Glomerular visceral epithelial cell (primary cell): ENCODE data around the gene SMARCE1.
"Not testable (repeated sequence)": the region's sequence is repeated elsewhere in the genome, so short reads cannot be mapped to it uniquely, and the experiment has no call there.

Experiments
- DNase-seq: peaks from one replicate; pipeline ENCODE4 v3.0.0-alpha.2; 2016; ENCODE audit errors: extremely low spot score

Gene SMARCE1

DNA sequence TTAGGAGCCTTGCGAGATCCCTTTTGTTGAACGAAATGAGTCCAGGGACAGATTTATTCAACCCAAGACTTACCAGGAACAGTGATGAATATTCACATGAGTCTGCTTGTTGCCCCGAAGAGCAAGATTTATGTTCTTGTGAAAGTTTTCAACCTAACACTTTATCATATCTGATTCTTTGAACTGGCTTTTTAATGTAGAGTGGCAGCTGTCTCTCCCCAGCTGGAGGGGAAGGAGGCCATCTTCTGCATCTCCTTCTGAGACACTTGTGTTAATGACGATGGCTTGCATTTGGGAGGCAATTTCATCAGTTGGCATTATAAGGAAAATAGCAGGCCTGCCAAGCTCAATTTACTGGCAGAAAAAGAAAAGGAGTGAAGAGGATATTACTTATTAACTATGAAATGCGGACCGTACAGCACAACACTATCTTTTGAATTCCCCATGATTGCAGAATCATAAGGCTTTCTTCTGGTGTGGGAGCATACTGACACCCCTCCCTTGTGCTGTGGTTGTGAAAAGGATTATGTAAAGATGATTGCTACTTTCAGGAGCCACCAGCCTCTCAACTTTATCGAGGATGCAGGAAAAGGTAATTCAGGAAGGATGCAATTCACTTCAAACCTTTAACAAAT lies 35.7 kb downstream of the SMARCE1 start:
- DNase-seq: no peak

DNA sequence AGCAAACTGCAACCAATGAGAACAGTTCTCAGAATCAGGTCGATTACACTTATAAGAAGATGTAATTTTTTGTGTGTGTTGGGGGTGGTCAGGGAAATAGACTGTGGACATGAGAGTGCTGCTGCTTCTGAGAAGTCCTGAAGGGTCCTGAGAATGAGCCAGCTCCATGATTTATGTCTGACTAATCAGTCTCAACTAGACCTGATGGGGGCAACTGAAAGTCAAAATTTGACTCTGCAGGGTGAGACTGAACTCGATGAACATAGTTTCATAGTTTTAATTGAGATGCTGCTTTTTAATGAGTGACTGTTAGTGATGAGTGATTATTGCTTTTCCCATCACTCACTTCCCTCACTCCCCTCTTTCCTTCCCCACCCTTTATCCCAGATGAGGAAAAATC lies 37.3 kb downstream of the SMARCE1 start:
- DNase-seq: no peak

DNA sequence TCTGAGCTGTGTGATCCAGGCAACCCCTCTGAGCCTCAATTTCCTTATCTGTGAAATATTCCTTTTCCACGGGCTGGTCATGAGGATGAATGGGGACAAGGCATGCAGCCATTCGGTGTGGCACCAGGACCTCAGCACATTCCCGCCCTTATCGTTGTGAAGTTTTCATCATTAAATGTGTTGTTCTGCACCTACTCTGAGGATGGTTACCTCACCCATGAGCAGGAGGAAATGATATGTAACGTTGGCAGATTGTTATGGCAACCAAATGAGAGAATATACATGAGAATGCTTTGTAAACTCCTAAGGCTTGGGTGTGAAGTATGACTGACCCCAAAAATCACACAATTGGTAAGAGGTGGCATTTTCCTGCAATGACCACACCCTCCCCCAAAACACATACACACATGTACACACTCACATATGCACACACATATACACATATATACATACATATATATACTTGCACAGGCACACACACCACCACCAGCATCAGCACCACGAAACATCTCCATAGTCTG lies 39.5 kb downstream of the SMARCE1 start:
- no peak for DNase-seq

DNA sequence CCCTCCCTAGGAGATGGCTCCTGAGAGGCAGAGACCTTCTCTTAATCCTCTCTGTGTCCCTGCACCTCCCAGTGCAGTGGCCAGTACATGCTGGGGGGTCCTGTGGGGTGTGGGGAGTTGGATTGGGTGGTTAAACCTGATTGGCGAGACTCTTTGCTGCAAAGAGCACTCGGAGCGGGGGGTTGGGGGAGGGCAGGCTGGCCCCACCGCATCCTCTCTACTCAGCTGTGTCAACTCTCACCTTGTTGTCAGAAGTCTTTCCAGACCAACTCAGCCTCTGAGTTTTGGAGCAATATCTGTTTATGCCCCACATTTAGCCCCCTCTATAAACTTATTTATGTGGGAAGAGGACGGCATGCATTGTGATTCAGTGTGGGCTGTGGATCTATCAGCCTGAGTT lies 40.0 kb downstream of the SMARCE1 start:
- DNase-seq: no peak

DNA sequence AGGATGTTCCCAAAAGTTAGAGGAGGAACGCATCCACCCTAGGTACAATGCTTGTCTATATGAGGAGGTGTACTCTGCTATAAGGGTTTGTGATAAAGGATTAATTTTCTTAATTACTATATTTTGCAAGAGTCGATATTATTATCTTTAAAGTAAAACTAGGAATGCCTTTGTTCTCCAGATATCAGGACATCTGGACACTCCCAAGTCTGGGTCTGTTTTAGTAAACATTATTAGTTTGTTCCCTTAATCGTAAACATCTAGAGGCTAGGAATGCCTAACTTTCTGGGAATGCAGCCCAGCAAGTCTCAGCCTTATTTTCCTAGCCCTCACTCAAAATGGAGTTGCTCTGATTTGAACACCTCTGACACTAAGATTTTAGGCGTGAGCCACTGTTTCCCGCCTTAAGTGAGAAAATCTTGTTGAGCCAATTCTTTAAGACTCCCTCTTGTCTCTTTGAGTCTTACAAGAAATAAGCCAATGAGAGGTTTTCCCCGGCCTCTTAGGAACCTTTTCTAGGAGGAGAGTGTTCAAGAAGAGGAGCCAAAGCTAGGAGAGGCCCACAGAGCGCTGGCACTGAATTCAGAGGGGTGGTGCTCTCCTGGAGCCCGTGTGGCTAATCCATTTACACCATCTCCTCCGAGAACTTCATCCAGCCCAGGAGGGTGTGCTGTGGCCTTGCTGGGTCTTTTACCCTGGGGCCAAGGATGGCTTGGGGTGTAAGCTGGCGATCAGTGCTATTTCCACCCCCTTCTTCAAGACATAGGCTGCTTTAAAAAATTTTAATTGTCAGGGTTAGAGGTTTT lies 40.9 kb downstream of the SMARCE1 start:
- DNase-seq: no peak

DNA sequence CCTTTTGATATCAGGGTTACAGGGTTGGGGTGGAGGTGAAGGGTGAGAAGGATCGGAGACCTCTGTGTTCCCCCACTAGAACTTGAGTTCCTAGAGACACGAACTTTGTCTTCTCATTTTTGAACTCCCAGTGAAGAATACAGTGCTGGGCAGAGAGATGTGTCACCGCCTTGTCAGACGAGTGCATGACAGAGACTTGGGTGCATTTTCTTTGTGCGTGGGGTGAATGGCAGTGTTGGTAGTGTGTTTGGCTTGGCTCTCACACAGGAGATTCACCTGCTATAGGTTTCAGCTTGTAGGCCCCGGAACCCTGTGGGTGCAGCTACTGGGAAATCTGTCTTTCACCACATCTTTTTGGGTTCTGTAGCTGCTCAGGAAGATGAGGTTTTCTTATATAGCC lies 42.3 kb downstream of the SMARCE1 start:
- DNase-seq: no peak

DNA sequence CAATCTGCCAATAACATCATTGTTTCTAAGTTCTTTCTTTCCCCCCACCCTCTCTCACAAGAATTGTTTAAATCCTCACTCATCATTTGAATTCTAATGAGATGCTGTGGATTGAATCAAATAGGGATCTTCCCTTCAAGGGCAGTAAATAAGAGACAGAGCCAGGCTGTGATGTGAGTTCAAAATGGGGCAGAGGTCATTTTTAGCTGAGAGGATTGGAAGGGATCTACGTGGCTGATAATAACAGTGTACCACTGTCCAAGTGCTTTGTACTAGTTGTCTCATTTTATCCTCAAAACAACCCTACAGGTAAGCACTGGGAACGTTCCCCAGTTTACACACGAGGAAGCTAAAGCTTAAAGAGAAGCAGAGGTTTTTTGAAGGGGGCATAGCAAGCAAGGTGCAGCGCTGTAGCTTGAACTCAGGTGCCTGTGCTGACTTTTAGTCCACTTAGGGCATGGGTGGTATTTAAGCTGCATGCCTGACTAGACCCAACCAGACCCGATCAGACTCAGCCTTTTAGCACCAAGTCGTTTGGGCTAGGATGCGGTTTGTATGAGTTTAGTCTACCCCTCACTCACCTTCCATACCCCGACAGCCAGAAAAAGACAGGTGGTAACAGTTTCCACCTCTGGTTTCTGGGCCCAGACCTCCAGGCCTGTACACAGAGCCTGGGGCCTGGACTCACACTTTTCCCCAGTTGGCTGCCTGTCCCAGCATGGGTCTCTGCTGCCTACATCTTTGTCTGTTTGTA lies 43.1 kb downstream of the SMARCE1 start:
- no peak for DNase-seq

DNA sequence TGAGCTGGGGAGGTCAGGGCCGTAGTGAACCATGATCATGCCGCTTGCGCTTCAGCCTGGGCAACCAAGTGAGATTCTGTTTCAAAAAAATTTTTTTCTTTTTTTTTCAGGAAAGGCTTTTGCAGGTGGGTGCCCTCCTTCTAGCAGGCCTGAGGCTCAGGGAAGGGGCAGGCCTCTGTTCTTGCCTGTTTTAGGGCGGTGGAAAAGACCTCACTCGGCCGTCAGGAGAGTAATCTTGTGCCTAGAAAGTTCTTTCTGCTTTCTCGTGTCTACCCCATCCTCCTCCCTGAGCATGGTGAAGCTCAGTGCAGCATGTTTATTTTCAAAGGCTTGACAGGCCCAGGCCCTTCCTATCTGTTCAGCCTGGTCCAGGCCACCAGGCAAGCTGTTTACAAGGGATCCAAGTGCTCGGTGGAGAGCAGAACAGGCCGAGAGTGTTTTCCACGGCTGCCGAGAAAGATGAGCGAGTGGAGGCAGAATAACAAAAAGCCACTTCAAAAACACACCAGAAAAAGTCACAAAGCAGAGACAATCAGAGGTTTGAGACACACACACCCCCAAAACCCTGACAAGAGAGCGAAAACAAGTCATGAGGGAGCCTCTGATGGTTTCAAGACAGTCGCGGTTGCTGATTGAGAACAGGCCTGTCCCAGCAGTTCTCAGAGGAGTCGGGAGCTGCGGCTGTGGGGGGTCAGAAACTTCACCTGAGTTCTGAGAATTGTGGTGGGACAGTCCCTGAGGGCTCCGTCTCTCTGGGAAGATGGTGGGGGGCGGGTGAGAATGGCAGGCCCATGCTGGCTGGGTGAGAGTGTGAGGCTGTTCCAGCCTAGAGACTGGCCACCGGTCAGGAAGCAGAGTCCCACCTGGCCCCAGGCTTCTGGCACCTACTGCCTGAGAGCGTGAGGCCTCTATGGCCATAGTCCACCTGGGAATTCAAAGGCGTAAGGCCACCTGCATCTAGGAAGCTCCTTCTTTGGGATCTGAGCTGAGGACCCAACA lies 44.9 kb downstream of the SMARCE1 start:
- DNase-seq: no peak

DNA sequence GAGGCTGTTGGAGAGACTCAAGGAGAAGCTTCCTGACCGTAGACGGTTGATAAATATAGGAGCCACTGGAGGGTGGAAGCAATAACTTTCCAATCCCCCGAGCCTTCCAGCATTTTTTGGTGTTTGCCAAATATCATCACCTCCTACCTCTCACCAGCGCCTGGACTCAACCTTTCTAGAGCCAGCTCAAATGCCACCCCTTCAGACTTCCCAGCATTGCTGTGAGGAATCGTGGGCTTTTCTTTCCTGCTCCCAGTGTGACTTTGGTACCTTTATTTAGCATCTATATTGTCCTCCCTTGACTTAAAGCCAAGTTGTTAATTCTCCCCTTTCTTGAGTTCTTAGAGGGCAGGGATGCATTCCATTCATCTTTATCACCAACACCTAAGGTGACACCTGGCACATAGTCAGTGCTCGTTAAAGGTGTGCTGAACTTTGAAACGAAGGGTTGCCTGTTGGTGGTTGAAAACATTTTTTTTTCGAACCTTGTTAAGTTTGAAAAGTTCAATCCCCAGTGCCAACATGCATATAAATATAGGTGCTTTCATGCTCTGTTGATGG lies 47.1 kb downstream of the SMARCE1 start:
- no peak for DNase-seq

DNA sequence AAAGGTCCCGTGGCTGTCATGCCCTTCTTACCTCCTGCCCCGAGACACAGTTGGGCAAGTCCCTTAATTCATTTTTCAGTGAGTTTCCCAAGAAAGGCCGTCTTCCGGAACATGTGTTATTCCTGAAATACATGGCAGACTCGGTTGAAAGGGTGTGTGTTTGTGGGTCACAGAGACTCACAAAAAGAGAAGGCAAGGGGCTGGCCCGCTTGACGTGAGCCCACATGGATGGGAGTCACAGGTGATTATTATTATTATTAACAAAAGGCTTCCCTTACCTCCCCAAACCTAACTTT lies 48.2 kb downstream of the SMARCE1 start:
- DNase-seq: no peak

DNA sequence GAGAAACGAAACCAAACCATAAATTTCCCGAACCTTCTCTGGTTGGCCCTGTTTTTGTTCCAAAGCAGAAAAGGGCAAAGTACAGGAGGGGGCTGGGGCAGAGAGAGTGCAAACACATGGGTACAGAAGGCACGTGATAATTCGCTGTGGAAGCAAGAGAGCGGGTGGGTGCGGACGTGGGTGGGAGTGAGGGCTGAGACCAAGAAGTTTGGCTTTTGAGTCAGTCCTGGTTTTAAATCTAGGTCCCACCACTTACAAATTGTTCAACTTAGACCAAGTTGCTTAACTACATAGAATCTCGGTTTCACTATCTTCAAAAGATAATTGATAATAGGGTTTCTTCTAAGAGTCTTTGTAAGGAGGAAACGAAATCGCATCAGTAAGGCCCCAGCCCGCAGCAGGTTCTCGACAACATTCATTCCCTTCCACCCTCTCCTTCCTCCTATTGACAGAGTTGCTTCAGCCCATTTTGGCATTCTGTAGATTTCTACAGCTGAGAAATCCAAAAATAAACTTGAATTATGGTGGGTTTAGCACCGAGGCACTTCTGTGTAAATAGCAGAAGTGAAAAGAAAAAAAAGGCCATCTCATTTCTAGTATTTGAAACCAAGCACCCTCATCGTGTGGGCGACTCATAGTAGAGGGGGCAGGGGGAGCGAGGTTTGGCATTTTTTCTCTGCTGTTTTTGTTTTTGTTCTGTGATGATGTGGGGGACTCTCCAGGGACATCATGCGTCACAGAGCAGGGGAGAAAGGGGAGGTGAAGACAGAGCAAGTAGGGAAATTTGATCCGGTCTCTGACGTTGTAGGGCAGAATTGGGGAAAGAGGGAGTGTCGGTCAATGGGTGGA lies 48.8 kb downstream of the SMARCE1 start:
- no peak for DNase-seq

DNA sequence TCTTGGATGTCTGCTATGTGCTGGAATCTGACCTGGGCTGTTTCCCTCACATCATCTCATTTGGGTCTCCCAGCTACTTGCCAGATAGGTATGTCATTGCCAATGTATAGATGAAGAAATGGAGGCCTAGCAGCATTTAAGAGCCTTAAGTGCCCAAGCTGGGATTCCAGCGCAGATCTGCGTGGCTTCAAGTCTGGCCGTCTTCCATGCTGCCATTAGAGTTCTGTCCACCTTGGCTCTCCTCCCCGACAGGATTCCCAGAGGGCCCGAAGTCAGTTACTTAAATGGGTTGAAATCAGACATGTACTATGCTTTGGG lies 49.4 kb downstream of the SMARCE1 start:
- DNase-seq: no peak

DNA sequence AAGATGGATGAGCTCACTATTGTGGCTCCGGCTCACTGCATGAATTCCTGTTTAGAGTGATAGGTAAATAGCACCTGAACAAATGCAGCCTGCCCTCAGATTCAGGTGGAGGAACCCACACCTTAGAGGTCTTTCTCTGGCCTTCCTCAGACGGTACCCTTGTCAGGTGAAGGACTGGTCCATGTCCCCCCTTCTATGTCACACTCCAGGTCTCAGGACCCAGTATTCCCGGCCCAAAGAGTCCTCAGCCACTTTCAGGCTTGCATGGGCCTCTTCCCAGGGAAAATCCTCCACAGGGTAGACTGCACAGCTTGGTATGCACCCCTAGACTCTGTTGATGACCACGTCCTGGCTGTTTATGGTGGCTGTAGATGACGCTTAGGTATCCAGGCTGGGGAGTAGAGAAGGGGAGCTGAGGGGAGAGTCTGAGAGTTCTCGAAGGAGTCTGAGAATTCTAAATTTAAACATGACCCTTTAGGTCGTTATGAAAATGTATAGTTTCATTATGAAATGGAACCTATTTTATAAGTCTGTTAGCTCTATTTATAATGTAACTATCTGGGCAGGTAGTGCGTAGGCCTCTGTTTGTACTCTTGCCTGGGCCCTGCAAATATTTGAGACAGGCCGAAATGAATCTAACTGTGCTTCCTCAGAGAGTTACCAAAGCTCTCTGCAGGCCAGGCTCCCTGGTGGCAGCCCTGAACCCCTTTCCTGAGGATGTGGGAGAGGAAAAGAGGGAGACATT lies 49.9 kb downstream of the SMARCE1 start:
- no peak for DNase-seq

DNA sequence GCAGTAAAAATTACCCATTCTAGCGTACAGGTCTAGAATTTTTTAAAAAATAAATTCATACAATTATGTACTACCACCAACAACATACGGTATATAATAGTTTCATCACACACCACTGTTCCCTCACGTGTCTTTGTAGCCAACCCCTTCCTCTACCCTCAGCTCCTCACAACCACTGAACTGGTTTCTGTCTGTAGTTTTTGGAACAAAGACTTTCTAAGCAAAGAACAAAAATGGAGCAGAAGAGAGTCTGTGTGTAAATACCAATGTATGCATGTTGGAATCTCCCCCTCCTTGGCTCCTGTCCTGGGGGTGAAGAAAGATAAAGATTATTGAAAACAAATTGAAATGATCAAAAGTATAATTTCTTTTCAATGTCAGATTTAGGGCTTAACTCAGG lies 50.5 kb downstream of the SMARCE1 start:
- no peak for DNase-seq

DNA sequence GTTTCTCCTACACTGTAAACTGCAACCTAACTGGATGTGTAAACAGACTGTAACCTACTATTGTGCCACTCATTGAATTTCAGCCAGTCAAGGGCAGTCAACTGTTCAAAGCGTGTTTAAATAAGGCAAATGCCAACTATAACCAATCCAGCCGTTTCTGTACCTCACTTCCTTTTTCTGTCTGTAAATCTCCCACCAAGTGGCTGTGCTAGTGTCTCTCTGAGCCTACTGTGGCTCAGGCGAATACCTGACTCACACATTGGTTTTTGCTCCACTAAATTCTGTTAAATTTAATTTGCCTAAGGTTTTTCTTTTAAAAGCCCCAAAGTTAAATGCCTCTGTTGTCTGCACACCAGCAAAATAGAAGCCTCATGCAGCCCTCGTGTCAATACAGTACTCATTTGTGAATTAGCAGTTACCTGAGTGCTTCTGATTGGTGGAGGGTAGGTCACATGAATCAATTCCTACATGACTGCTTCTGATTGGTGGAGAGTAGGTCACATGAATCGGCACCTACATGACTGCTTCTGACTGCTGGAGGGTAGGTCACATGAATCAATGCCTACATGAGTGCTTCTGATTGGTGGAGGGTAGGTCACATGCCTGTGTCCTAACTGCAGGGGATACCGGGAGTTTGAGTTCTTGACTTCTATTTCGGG lies 51.2 kb downstream of the SMARCE1 start:
- no peak for DNase-seq

DNA sequence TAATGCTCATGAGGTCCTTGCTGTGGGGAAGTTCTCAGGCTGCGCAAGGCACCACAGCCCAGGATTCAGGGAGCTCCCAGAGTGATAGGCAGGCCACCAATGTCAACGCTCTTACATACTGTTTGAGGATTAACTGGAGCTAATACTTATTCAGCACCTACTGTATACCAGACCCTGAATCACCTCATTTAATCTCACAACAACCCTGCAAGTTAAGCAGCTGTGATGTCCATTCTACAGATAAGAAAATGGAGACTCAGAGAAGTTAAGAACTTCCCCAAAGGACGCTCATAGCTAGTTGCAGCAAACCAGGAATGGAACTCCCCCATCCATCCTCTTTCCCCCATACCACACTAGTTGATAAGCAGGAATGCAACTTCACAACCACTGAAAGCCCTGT lies 56.9 kb downstream of the SMARCE1 start:
- no peak for DNase-seq

DNA sequence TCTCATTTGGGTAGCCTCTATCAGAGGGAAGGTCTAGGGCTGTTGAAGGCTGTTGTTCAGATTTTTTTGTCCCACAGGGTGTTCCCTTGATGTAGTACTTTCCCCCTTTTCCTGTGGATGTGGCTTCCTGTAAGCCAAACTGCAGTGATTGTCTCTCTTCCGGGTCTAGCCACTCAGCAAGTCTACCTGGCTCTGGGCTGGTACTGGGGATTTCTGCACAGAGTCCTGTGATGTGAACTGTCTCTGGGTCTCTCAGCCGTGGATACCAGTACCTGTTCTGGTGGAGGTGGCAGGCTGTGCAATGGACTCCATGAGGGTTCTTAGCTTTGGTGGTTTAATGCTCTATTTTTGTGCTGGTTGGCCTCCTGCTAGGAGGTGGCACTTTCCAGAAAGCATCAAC lies 59.1 kb downstream of the SMARCE1 start:
- DNase-seq: no peak

DNA sequence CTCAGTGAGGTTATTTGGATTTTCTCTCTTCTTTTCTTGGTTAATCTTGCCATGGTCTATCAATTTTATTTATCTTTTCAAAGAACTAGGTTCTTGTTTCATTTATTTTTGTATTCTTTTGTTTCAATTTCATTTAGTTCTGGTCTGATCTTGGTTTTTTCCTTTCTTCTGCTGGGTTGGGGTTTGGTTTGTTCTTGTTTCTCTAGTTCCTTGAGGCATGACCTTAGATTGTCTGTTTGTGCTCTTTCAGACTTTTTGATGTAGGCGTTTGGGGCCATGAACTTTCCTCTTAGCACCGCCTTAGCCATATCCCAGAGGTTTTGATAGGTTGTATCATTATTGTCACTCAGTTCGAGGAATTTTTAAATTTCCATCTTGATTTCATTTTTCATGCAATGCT lies 61.4 kb downstream of the SMARCE1 start:
- DNase-seq: not testable (repeated sequence)

DNA sequence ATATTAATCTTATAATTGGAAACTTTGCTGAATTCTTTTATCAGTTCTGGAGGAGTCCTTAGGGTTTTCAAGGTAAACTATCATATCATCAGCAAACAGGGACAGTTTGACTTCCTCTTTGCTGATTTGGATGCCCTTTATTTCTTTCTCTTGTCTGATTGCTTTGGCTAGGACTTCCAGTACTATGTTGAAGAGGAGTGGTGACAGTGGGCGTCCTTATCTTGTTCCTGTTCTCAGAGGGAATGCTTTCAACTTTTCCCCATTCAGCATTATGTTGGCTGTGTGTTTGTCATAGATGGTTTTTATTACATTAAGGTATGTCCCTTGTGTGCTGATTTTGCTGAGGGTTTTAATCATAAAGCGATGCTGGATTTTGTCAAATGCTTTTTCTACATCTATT lies 62.7 kb downstream of the SMARCE1 start:
- not testable (repeated sequence) for DNase-seq
